OCI-LY1 (cell line): Measurements from ENCODE around the gene HPS4.

Source experiments
- H2AFZ ChIP-seq: fragments of 200-600 bp; sonication (generic), shearing (Covaris generic); 2 replicates; pipeline ENCODE4 v1.6.0; 2014; ENCODE audit warnings: antibody characterized with exemption, mild to moderate bottlenecking, low read length
- H3F3A ChIP-seq: fragments of 200-600 bp; sonication (generic), shearing (Covaris generic); 2 replicates; pipeline ENCODE4 v1.6.0; 2014; ENCODE audit warnings: mild to moderate bottlenecking, antibody characterized with exemption, low read length, moderate library complexity; ENCODE audit not compliant: insufficient read depth
- H3K27ac ChIP-seq: fragments of 200-600 bp; sonication (generic); 2 replicates; pipeline ENCODE4 v1.5.1; 2014; ENCODE audit warnings: low read length, mixed run types, mild to moderate bottlenecking, low read depth; ENCODE audit not compliant: poor library complexity, severe bottlenecking
- H3K27me3 ChIP-seq: fragments of 200-600 bp; sonication (generic); 2 replicates; pipeline ENCODE4 v1.6.0; 2014; ENCODE audit warnings: antibody characterized with exemption, mild to moderate bottlenecking, low read length, moderate library complexity; ENCODE audit not compliant: insufficient read depth
- H3K36me3 ChIP-seq: fragments of 200-600 bp; sonication (generic); 2 replicates; pipeline ENCODE4 v1.6.1; 2014; ENCODE audit warnings: mild to moderate bottlenecking, antibody characterized with exemption, low read length, moderate library complexity, mixed read lengths; ENCODE audit not compliant: insufficient read depth
- H3K4me1 ChIP-seq: fragments of 200-600 bp; sonication (generic); 2 replicates; pipeline ENCODE4 v1.5.1; 2014; ENCODE audit warnings: mild to moderate bottlenecking, low read length, moderate library complexity; ENCODE audit not compliant: insufficient read depth, severe bottlenecking
- H3K4me2 ChIP-seq: fragments of 200-600 bp; sonication (generic), shearing (Covaris generic); 2 replicates; pipeline ENCODE4 v1.6.1; 2014; ENCODE audit warnings: low read length
- H3K4me3 ChIP-seq: fragments of 200-600 bp; sonication (generic); 2 replicates; pipeline ENCODE4 v1.5.1; 2014; ENCODE audit warnings: low read length, low read depth, mild to moderate bottlenecking, mixed read lengths; ENCODE audit not compliant: poor library complexity, severe bottlenecking
- H3K79me2 ChIP-seq: fragments of 200-600 bp; shearing (Covaris generic); 2 replicates; pipeline ENCODE4 v1.6.1; 2016; ENCODE audit warnings: mixed run types, low read length, mixed read lengths; ENCODE audit not compliant: insufficient read depth
- H3K9ac ChIP-seq: fragments of 200-600 bp; sonication (generic), shearing (Covaris generic); 2 replicates; pipeline ENCODE4 v1.6.1; 2014; ENCODE audit warnings: mild to moderate bottlenecking, low read length, mixed read lengths
- H3K9me2 ChIP-seq: fragments of 200-600 bp; sonication (generic), shearing (Covaris generic); 2 replicates; pipeline ENCODE4 v1.6.1; 2014; ENCODE audit warnings: low read depth, mild to moderate bottlenecking, low read length, mixed read lengths
- H3K9me3 ChIP-seq: fragments of 200-600 bp; shearing (Covaris generic); 2 replicates; pipeline ENCODE4 v1.6.1; 2014; ENCODE audit warnings: low read length, mixed read lengths
- H4K20me1 ChIP-seq: fragments of 200-600 bp; sonication (generic), shearing (Covaris generic); 2 replicates; pipeline ENCODE4 v1.6.0; 2016; ENCODE audit warnings: mild to moderate bottlenecking, low read length; ENCODE audit not compliant: insufficient read depth
- EZH2 ChIP-seq: fragments of 200-600 bp; sonication (generic), shearing (Covaris generic); IDR thresholded peaks from 2 replicates; pipeline ENCODE4 v1.8.0; 2017; ENCODE audit warnings: borderline replicate concordance, mixed run types, mild to moderate bottlenecking, antibody characterized with exemption, low read length, moderate library complexity, mixed read lengths
- TF ChIP-seq, protein P1 (sequence below): fragments of 200-600 bp; sonication (generic), shearing (Covaris generic); IDR thresholded peaks from 2 replicates; pipeline ENCODE4 v1.5.1; 2017; ENCODE audit warnings: mild to moderate bottlenecking, antibody characterized with exemption, low read length, moderate library complexity, mixed read lengths

Gene HPS4

DNA sequence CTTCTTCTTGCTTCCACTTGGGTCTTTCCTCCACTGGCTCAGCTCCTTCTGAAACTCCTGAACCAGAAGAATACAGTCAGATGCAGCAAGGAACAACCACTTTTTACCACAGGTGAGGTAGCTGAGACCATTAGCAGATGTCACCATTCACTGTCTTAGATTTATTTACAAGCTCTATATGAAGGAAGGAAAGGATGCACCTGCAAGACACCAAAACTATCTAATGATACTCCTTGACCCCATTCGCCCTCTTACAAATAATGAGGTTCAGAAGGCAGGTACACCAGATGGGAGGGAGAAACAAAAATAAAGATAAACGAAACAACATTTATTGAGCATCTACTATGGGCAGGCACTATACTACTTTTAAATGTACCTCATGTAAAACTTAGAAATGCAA is 18.4 kb upstream of the HPS4 start:
- Histone ChIP-seq H3K4me3 (no peak overlapping the region), H3K4me2 (no peak overlapping the region), H3K27ac (no peak overlapping the region), H3K79me2 (no peaks in the 10 kb centered on the region), H3K27me3 (no peaks in the 10 kb centered on the region), H3K4me1 (peaks cover 18% of the 10 kb centered on the region), H3K9ac (no peak overlapping the region), H3K36me3 (peaks cover 83% of the 10 kb centered on the region), H3F3A (no peaks in the 10 kb centered on the region), H3K9me3 (no peaks in the 10 kb centered on the region), H4K20me1 (no peaks in the 10 kb centered on the region), H2AFZ (no peak overlapping the region), H3K9me2 (no peaks in the 10 kb centered on the region)
- TF ChIP-seq, protein P1, sequence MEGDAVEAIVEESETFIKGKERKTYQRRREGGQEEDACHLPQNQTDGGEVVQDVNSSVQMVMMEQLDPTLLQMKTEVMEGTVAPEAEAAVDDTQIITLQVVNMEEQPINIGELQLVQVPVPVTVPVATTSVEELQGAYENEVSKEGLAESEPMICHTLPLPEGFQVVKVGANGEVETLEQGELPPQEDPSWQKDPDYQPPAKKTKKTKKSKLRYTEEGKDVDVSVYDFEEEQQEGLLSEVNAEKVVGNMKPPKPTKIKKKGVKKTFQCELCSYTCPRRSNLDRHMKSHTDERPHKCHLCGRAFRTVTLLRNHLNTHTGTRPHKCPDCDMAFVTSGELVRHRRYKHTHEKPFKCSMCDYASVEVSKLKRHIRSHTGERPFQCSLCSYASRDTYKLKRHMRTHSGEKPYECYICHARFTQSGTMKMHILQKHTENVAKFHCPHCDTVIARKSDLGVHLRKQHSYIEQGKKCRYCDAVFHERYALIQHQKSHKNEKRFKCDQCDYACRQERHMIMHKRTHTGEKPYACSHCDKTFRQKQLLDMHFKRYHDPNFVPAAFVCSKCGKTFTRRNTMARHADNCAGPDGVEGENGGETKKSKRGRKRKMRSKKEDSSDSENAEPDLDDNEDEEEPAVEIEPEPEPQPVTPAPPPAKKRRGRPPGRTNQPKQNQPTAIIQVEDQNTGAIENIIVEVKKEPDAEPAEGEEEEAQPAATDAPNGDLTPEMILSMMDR: no peak
- no peak for TF ChIP-seq EZH2

DNA sequence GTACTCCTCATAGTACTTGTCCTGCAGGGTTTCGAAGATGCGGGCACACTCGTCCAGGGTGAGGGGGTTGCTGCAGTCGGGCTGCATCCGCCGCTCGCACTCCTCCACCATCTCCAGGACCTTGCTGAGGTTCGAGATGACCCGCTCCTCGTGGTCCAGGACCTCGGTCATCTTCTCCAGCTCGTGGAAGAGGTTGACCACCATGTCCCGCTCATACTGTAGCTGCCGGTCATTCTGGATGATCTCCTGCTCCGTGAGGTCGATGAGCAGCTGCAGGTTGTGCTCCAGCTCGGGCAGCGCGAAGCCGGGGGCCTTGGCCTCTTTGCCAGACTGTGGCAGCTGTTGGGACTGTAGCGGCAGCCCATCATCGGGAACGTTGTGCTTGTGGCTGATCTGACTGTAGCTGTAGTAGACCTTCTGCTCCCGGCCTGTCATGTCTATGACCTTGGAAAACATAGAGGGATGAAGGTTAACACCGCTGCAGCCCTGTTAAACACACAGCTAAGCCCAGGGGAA is 15.7 kb upstream of the HPS4 start:
- H3F3A ChIP-seq: no peaks in the 10 kb centered on the region
- no peaks in the 10 kb centered on the region for H3K79me2 ChIP-seq
- no peaks in the 10 kb centered on the region for H3K9me3 ChIP-seq
- H2AFZ ChIP-seq: no peak overlapping the region
- peaks cover 86% of the 10 kb centered on the region for H3K36me3 ChIP-seq
- peaks cover 18% of the 10 kb centered on the region for H3K4me1 ChIP-seq
- TF ChIP-seq, protein P1: no peak
- TF ChIP-seq EZH2: no peak
- H3K9me2 ChIP-seq: no peaks in the 10 kb centered on the region
- H3K27me3 ChIP-seq: no peaks in the 10 kb centered on the region
- no peak overlapping the region for H3K27ac ChIP-seq
- no peak overlapping the region for H3K9ac ChIP-seq
- no peaks in the 10 kb centered on the region for H4K20me1 ChIP-seq
- H3K4me3 ChIP-seq: no peak overlapping the region
- H3K4me2 ChIP-seq: no peak overlapping the region

DNA sequence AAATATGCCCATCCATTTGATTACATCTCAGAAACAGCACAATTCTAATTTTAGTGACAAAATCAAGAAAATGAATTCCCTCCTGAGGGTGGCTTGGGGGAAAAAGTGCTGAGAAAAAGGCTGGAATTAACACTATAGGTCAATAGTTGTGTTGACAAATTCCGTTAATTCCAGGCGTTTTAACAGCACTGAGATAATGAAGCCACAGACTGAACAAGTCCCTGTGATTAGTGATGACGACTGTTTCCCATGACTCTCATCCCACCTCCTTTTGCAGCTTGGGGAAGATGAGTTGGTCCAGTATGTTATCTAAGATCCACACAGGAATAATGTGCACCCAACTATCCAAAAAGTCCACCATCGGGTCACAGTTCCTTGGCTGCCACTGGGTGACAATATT is 12.9 kb upstream of the HPS4 start:
- TF ChIP-seq EZH2: no peak
- TF ChIP-seq, protein P1: no peak
- Histone ChIP-seq H3K27me3 (no peaks in the 10 kb centered on the region), H3K9me2 (no peaks in the 10 kb centered on the region)

More for the DNA sequence above, 12.9 kb upstream of the HPS4 start:
- Histone ChIP-seq H3K27ac (no peak overlapping the region), H3K4me2 (no peak overlapping the region), H3K79me2 (no peaks in the 10 kb centered on the region), H2AFZ (no peak overlapping the region), H3F3A (no peaks in the 10 kb centered on the region), H3K9ac (no peak overlapping the region), H3K4me1 (no peaks in the 10 kb centered on the region), H3K36me3 (peaks cover 87% of the 10 kb centered on the region), H3K4me3 (no peak overlapping the region), H3K9me3 (no peaks in the 10 kb centered on the region), H4K20me1 (no peaks in the 10 kb centered on the region)
